Esophagus muscularis mucosa (tissue), 4 donors: ENCODE data around the gene DAPK1. TPM values are rescaled to one million over a fixed set of nuclear protein-coding genes. Genes with fewer than 3 reads are reported as not detected.
"Not testable (repeated sequence)": the region's sequence is repeated elsewhere in the genome, so short reads cannot be mapped to it uniquely, and the experiment has no call there.

Experiments
- DNase-seq: peaks from one replicate; pipeline ENCODE4 v3.0.0-alpha.2; 2017; ENCODE audit errors: extremely low spot score
- H3K27ac ChIP-seq, 4 donors: fragments of 200-600 bp; sonication (generic); replicated peaks in 1 of 4; 1 replicate in 3 of 4; 2 replicates in 1 of 4; pipeline ENCODE4 v1.5.1; 2016 to 2019; ENCODE audit warnings: mild to moderate bottlenecking in 1 of 4
- H3K27me3 ChIP-seq, 4 donors: fragments of 200-600 bp; sonication (generic); one replicate each; pipeline versions ENCODE4 v1.5.1 to v1.6.0; 2016 to 2019
- H3K36me3 ChIP-seq, 4 donors: fragments of 200-600 bp; sonication (generic); one replicate each; pipeline ENCODE4 v1.5.1; 2016 to 2019
- H3K4me1 ChIP-seq, 4 donors: fragments of 200-600 bp; sonication (generic); one replicate each; pipeline ENCODE4 v1.5.1; 2016 to 2019
- H3K4me3 ChIP-seq, 4 donors: fragments of 200-600 bp; sonication (generic); 1 replicate in 2 of 4; 2 replicates in 2 of 4; pipeline ENCODE4 v1.5.1; 2016 to 2019; ENCODE audit warnings: mild to moderate bottlenecking in 4 of 4, moderate library complexity in 1 of 4
- H3K9me3 ChIP-seq, 4 donors: fragments of 200-600 bp; sonication (generic); 1 replicate in 3 of 4; 2 replicates in 1 of 4; pipeline ENCODE4 v1.5.1; 2016 to 2019
- CTCF ChIP-seq, 3 experiments: fragments of 200-600 bp in 2 of 3; fragments of 450-650 bp in 1 of 3; sonication (generic) in 2 of 3; IDR thresholded peaks; one replicate each; pipeline ENCODE4 v1.5.1; 2017 to 2019; ENCODE audit warnings: antibody characterized with exemption in 3 of 3, mild to moderate bottlenecking in 2 of 3, moderate library complexity in 1 of 3
- EP300 ChIP-seq: sonication (generic); formaldehyde crosslinking; IDR thresholded peaks from one replicate; pipeline ENCODE4 v1.6.1; 2017; ENCODE audit warnings: antibody characterized with exemption
- POLR2A ChIP-seq: fragments of 450-650 bp; IDR thresholded peaks from one replicate; pipeline ENCODE4 v1.6.1; 2017; ENCODE audit warnings: antibody characterized with exemption, moderate library complexity, mild to moderate bottlenecking, low read depth
- POLR2AphosphoS5 ChIP-seq, 2 donors: sonication (generic); formaldehyde crosslinking; IDR thresholded peaks; one replicate each; pipeline ENCODE4 v1.6.1; 2017; ENCODE audit warnings: antibody characterized with exemption in 2 of 2
- WGBS: methylation state at CpG from one replicate; pipeline ENCODE4 v1.1.5; 2018; 5-methylcytosine and 5-hydroxymethylcytosine counted together
- intact Hi-C: fragments of 100-400 bp; cut with DNase I; formaldehyde crosslinking; loops from one replicate; pipeline ENCODE4 v1.15.1; 2023
- total RNA-seq, 4 donors: library from RNA; depleted of rRNA; stranded (reverse); fragments of >200 nt; gene quantifications; one replicate each; pipeline versions ENCODE4 v1.1.0 to v1.2.1, GENCODE V29; 2016

The DAPK1 gene
- total RNA-seq, 4 donors from 2014 or later, result 51.7 to 96.8 (median 80.7) TPM

GRCh38 chr9:87546704-87547103 is 49.0 kb downstream of the DAPK1 start:
- H3K27me3 ChIP-seq, result no peaks in the 10 kb centered on the region
- WGBS, result 56% methylated on average over 7 of the region's 7 CpGs
- H3K4me3 ChIP-seq, result no peak overlapping the region
- TF ChIP-seq POLR2A (no peak), CTCF (IDR thresholded peaks at IDR 0.05) (no peak), EP300 (no peak), POLR2AphosphoS5 (IDR thresholded peaks at IDR 0.05) (peak in 1 of 2 donors; percentile 19)
- peak; percentile 8 for DNase-seq
- H3K4me1 ChIP-seq, result peaks cover 0 to 71% (median 59%) of the 10 kb centered on the region in 4 donors
- H3K36me3 ChIP-seq, result no peaks in the 10 kb centered on the region
- peak overlapping the region in 3 of 4 donors; percentile 8 to 61 (median 49) for H3K27ac ChIP-seq
- intact Hi-C loops, result no loop called here
- no peaks in the 10 kb centered on the region for H3K9me3 ChIP-seq

GRCh38 chr9:87547671-87548081 is 50.0 kb downstream of the DAPK1 start:
- Histone ChIP-seq H3K27ac (peak overlapping the region; percentile 34 to 55 (median 54)), H3K4me1 (peaks cover 0 to 79% (median 67%) of the 10 kb centered on the region in 4 donors)
- TF ChIP-seq EP300 (no peak), POLR2A (no peak), CTCF (IDR thresholded peaks at IDR 0.05) (no peak), POLR2AphosphoS5 (IDR thresholded peaks at IDR 0.05) (no peak)

GRCh38 chr9:87548159-87548558 is 50.5 kb downstream of the DAPK1 start:
- peak overlapping the region; percentile 34 to 55 (median 54) for H3K27ac ChIP-seq
- no peaks in the 10 kb centered on the region for H3K9me3 ChIP-seq
- no peaks in the 10 kb centered on the region for H3K36me3 ChIP-seq
- DNase-seq, result peak; percentile 80
- H3K4me3 ChIP-seq, result no peak overlapping the region
- H3K4me1 ChIP-seq, result peaks cover 0 to 79% (median 69%) of the 10 kb centered on the region in 4 donors
- intact Hi-C loops, result no loop called here
- no peaks in the 10 kb centered on the region for H3K27me3 ChIP-seq
- TF ChIP-seq POLR2AphosphoS5 (IDR thresholded peaks at IDR 0.05) (no peak), POLR2A (no peak), CTCF (IDR thresholded peaks at IDR 0.05) (no peak), EP300 (no peak)
- WGBS, result 93% methylated on average over 3 of the region's 3 CpGs

More at GRCh38 chr9:87547671-87548081, 50.0 kb downstream of the DAPK1 start:
- WGBS, result 74% methylated on average over 6 of the region's 6 CpGs
- intact Hi-C loops, result no loop called here
- no peaks in the 10 kb centered on the region for H3K9me3 ChIP-seq
- H3K4me3 ChIP-seq, result no peak overlapping the region
- H3K36me3 ChIP-seq, result no peaks in the 10 kb centered on the region
- DNase-seq, result peak; percentile 91
- H3K27me3 ChIP-seq, result no peaks in the 10 kb centered on the region

GRCh38 chr9:87549088-87549487 is 51.4 kb downstream of the DAPK1 start:
- WGBS, result 92% methylated on average over 2 of the region's 2 CpGs
- intact Hi-C loops, H3K27me3 ChIP-seq: not testable (repeated sequence)

GRCh38 chr9:87549791-87550190 is 52.1 kb downstream of the DAPK1 start:
- 76% methylated on average over 7 of the region's 7 CpGs for WGBS
- Histone ChIP-seq H3K27ac (peak overlapping the region in 3 of 4 donors; percentile 58 to 70 (median 70)), H3K4me1 (peaks cover 2 to 85% (median 78%) of the 10 kb centered on the region in 4 donors), H3K27me3 (no peaks in the 10 kb centered on the region), H3K9me3 (no peaks in the 10 kb centered on the region), H3K4me3 (no peak overlapping the region), H3K36me3 (no peaks in the 10 kb centered on the region)
- TF ChIP-seq POLR2A, result no peak
- TF ChIP-seq POLR2AphosphoS5 (IDR thresholded peaks at IDR 0.05), result no peak
- TF ChIP-seq CTCF (IDR thresholded peaks at IDR 0.05), result no peak
- TF ChIP-seq EP300, result no peak
- intact Hi-C loops, result no loop called here
- peak; percentile 21 for DNase-seq

More at GRCh38 chr9:87549088-87549487, 51.4 kb downstream of the DAPK1 start:
- not testable (repeated sequence) for H3K36me3 ChIP-seq, DNase-seq, H3K4me3 ChIP-seq, H3K9me3 ChIP-seq
- peaks cover 0 to 83% (median 73%) of the 10 kb centered on the region in 4 donors for H3K4me1 ChIP-seq
- H3K27ac ChIP-seq, result peak overlapping the region in 2 of 4 donors; percentile 58 to 70
